ENCODE results near the gene NDUFS1.

DNA sequence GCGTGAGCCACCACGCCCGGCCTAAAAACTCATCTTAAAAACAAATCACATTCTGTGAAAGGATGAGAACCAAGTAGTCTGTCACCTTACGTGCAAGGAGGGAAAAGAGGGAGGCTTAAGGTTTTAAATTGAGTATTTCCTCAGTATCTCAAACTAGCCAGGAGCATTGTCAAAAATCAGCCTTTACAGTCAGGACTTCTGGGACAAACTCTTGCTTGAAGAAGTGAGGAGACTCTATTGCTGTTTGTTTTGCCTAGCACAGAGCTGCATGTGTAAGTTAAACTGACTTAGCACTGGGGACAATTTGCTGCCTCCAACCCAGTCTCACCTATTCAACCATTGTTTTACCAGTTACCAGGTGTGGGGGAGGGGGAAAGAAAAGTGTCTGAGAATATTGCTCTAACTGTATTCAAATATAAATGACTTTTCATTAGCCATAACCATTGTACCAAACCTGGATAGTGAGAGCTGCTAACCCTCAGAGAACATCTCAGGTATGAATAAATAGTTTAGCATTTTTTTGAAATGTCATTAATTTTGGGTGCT lies 76.9 kb downstream of the NDUFS1 start:
- TF ChIP-seq SUZ12 (IDR thresholded peaks at IDR 0.05; ENCODE audit: extremely low read depth, insufficient read depth, insufficient read length): no peak
- no peak for TF ChIP-seq YY1 (IDR thresholded peaks at IDR 0.05; ENCODE audit: insufficient read depth, insufficient read length)

Measured in NT2/D1 (cell line).